Measurements from ENCODE around the gene GGT6.

GRCh38 chr17:4539576-4540223 is 20.7 kb downstream of the GGT6 start:
- TF ChIP-seq CTCF (IDR thresholded peaks at IDR 0.05; ENCODE audit: low read length) (no peak), EZH2 (IDR thresholded peaks at IDR 0.05; ENCODE audit: borderline replicate concordance, low read length) (no peak)

Data from OCI-LY1 (cell line).